HG02798 (cell line): ENCODE data around the gene TMED10.

Source experiments
- ATAC-seq: cut with Tn5 transposase; IDR thresholded peaks from one replicate; pipeline ENCODE4 v1.9.1; 2021; ENCODE audit warnings: mild to moderate bottlenecking; ENCODE audit not compliant: unreplicated experiment, poor library complexity

Gene TMED10

GRCh38 chr14:75092698-75093097, 83.7 kb downstream of the TMED10 start:
- ATAC-seq, result no peak

GRCh38 chr14:75091251-75091650, 85.2 kb downstream of the TMED10 start:
- no peak for ATAC-seq

- ATAC-seq, result no peak
Observed at GRCh38 chr14:75090353-75090752, 86.1 kb downstream of the TMED10 start.

GRCh38 chr14:75088566-75089373, 87.6 kb downstream of the TMED10 start:
- no peak for ATAC-seq

GRCh38 chr14:75088153-75088552, 88.3 kb downstream of the TMED10 start:
- no peak for ATAC-seq

- ATAC-seq, result no peak
Observed at GRCh38 chr14:75084513-75084912, 91.9 kb downstream of the TMED10 start.

GRCh38 chr14:75083271-75083670, 93.1 kb downstream of the TMED10 start:
- no peak for ATAC-seq

GRCh38 chr14:75081660-75082229, 94.7 kb downstream of the TMED10 start:
- no peak for ATAC-seq
